HUES64 (cell line): Measurements from ENCODE around the gene ARIH2.

Experiments
- H3K27ac ChIP-seq: 2 replicates; pipeline ENCODE4 v1.7.0; 2013; ENCODE audit warnings: low read depth, low read length, inconsistent platforms
- H3K27me3 ChIP-seq: 2 replicates; pipeline ENCODE4 v1.6.1; 2013; ENCODE audit warnings: mild to moderate bottlenecking, low read length; ENCODE audit not compliant: insufficient read depth
- H3K36me3 ChIP-seq: 2 replicates; pipeline ENCODE4 v1.6.1; 2013; ENCODE audit warnings: mild to moderate bottlenecking, low read length; ENCODE audit not compliant: insufficient read depth
- H3K4me1 ChIP-seq: 2 replicates; pipeline ENCODE4 v1.6.1; 2013; ENCODE audit warnings: mild to moderate bottlenecking, low read length, moderate library complexity; ENCODE audit not compliant: insufficient read depth
- H3K4me3 ChIP-seq: 2 replicates; pipeline ENCODE4 v1.5.1; 2013; ENCODE audit warnings: mild to moderate bottlenecking, low read length, moderate library complexity
- H3K9ac ChIP-seq: 2 replicates; pipeline ENCODE4 v1.6.1; 2013; ENCODE audit warnings: mild to moderate bottlenecking, low read depth, low read length
- H3K9me3 ChIP-seq: 2 replicates; pipeline ENCODE4 v1.6.1; 2013; ENCODE audit warnings: low read depth, low read length; ENCODE audit not compliant: insufficient read depth
- WGBS: fragments of 150-250, 120-280 bp; methylation state at CpG from one replicate; pipeline ENCODE4 v1.1.7; 2013; ENCODE audit warnings: missing lambda C conversion rate; 5-methylcytosine and 5-hydroxymethylcytosine counted together

ARIH2 gene

GRCh38 chr3:48990636-48991469, 72.2 kb downstream of the ARIH2 start:
- peaks cover 5% of the 10 kb centered on the region; the same call in 1 of the 2 replicates for H3K36me3 ChIP-seq
- peaks cover 11% of the 10 kb centered on the region for H3K4me1 ChIP-seq
- WGBS, result 7% methylated on average over 40 of the region's 40 CpGs
- H3K27me3 ChIP-seq, result no peaks in the 10 kb centered on the region
- peak overlapping the region; percentile 90 for H3K9ac ChIP-seq
- peak overlapping the region; percentile 89 for H3K4me3 ChIP-seq
- H3K27ac ChIP-seq, result peak overlapping the region; percentile 88
- no peaks in the 10 kb centered on the region for H3K9me3 ChIP-seq

- H3K4me3 ChIP-seq, result peak overlapping the region; percentile 89; the same call in 1 of the 2 replicates
- H3K9me3 ChIP-seq, result no peaks in the 10 kb centered on the region
- 97% methylated on average over 5 of the region's 5 CpGs for WGBS
- H3K4me1 ChIP-seq, result peaks cover 11% of the 10 kb centered on the region
- H3K36me3 ChIP-seq, result peaks cover 4% of the 10 kb centered on the region; the same call in 1 of the 2 replicates
- H3K27ac ChIP-seq, result no peak overlapping the region
- no peak overlapping the region for H3K9ac ChIP-seq
- H3K27me3 ChIP-seq, result no peaks in the 10 kb centered on the region
Measured at GRCh38 chr3:48991851-48992545, 73.4 kb downstream of the ARIH2 start.

DNA sequence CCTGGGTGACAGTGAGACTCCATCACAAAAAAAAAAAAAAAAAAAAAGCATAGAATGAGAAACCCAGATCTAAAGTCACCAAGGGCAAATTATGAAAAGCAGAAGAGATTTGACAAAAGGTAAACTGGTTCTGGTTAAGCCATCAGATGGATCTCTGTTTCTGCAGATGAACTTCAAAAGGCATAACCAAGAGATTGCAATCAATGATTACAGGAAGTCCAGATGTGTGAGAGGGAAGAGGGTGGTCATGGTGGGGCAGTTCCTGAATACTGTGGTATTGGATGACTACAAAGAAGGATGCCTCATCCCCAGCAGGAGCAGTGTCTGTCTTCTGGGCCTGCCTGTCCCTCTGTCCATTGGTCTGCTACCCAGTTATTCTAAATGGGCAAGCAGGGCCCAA, 75.2 kb downstream of the ARIH2 start:
- H3K36me3 ChIP-seq, result peaks cover 6% of the 10 kb centered on the region; the same call in 1 of the 2 replicates
- no peak overlapping the region for H3K9ac ChIP-seq
- peaks cover 10% of the 10 kb centered on the region for H3K4me1 ChIP-seq
- H3K4me3 ChIP-seq, result no peak overlapping the region
- no peaks in the 10 kb centered on the region for H3K9me3 ChIP-seq
- H3K27me3 ChIP-seq, result no peaks in the 10 kb centered on the region
- no peak overlapping the region for H3K27ac ChIP-seq

DNA sequence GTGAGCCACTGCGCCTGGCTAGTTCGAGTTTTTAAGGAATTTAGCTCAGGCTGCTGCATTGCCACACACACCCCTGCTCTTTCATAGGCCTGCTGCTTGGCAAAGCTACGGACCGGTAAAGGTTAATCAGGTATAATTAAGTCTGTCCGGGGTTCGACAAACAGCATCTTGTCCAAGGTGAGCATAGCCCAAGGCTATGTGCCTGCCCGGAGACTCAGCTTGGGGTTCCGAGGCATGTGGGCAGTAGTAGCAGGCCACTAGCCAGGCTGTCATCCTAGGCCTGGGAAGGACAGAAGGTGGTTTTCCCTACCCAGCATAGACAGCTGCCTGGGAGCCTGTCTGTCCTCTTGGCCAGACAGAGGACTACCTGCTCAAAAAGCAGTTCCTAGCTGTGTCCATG, 78.0 kb downstream of the ARIH2 start:
- no peak overlapping the region for H3K4me3 ChIP-seq
- H3K27ac ChIP-seq, result no peak overlapping the region
- no peaks in the 10 kb centered on the region for H3K9me3 ChIP-seq
- H3K27me3 ChIP-seq, result no peaks in the 10 kb centered on the region
- H3K9ac ChIP-seq, result no peak overlapping the region
- H3K4me1 ChIP-seq, result peaks cover 13% of the 10 kb centered on the region
- 96% methylated on average over 8 of the region's 8 CpGs for WGBS
- peaks cover 6% of the 10 kb centered on the region; the same call in 1 of the 2 replicates for H3K36me3 ChIP-seq

- H3K27me3 ChIP-seq, result no peaks in the 10 kb centered on the region
- WGBS, result 92% methylated on average over 8 of the region's 8 CpGs
- H3K36me3 ChIP-seq, result peaks cover 6% of the 10 kb centered on the region; the same call in 1 of the 2 replicates
- H3K9ac ChIP-seq, result no peak overlapping the region
- H3K4me3 ChIP-seq, result no peak overlapping the region
- no peak overlapping the region for H3K27ac ChIP-seq
- no peaks in the 10 kb centered on the region for H3K9me3 ChIP-seq
- H3K4me1 ChIP-seq, result peaks cover 11% of the 10 kb centered on the region
Measured at GRCh38 chr3:48997102-48997635, 78.5 kb downstream of the ARIH2 start.

- Histone ChIP-seq H3K9me3 (no peaks in the 10 kb centered on the region), H3K27ac (no peak overlapping the region), H3K36me3 (peaks cover 6% of the 10 kb centered on the region; the same call in 1 of the 2 replicates), H3K27me3 (no peaks in the 10 kb centered on the region), H3K9ac (no peak overlapping the region), H3K4me3 (no peak overlapping the region), H3K4me1 (peaks cover 11% of the 10 kb centered on the region)
- WGBS, result 92% methylated on average over 20 of the region's 20 CpGs
Measured at GRCh38 chr3:48997714-48998637, 79.3 kb downstream of the ARIH2 start.

DNA sequence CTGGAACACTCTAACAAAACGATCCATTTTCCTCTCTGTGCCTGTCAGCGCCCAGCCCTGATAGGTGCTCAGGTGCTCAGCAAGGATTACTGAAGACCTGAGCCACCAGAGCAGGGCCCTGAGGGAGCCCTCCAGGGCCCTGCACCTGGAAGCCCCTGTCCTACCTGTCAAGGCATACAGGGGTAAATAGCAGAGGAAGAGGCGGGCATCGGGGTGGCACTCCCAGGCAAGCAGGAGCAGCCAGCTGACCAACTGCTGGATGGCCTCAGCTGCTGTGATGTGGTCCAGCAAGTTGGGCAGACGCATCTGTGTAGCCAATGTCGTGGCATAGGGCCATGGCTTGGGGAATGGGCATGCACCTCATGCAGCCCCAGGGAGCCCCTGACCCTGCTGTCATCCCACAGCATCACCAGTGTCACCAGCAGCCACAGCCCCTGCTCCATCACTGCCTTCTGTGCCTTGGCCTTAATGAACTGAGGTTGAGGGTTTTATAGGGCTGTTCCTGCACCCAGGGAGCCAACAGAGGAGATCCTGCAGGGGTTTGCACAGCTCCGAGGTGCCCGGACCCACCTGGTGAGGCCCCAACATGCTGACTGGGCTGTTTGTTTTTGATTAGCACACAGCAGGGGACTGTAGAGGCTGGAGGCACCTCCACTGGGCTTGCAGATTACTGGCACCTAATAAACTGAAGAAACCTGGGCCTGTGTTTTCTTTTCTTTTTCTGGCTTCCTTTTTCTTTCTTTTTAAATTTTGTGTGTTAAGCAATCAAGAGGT, 80.6 kb downstream of the ARIH2 start:
- H3K4me3 ChIP-seq, result no peak overlapping the region
- H3K9ac ChIP-seq, result no peak overlapping the region
- H3K27me3 ChIP-seq, result no peaks in the 10 kb centered on the region
- peaks cover 6% of the 10 kb centered on the region; the same call in 1 of the 2 replicates for H3K36me3 ChIP-seq
- H3K4me1 ChIP-seq, result peaks cover 11% of the 10 kb centered on the region
- H3K27ac ChIP-seq, result no peak overlapping the region
- no peaks in the 10 kb centered on the region for H3K9me3 ChIP-seq
- 80% methylated on average over 8 of the region's 8 CpGs for WGBS

DNA sequence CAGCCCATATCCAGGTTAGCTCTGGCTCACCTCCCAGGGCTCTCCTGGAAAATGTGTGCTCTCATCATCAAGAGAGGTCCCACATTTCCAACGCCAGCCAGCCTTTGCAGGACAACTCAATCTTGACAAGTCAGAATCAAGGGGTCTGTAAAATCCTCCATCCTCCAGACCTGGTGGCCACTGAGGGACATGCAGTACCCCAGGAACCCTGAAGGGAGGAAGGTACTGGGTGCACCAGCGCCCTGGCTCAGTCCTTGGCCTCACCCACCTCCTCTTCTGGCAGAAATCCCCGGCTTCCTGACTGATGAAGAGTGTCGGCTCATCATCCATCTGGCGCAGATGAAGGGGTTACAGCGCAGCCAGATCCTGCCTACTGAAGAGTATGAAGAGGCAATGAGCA, 82.5 kb downstream of the ARIH2 start:
- H3K9ac ChIP-seq, result no peak overlapping the region
- H3K9me3 ChIP-seq, result no peaks in the 10 kb centered on the region
- H3K36me3 ChIP-seq, result 0 out of 2 replicates have a peak, but pooled peaks cover 6% of the 10 kb centered on the region
- no peak overlapping the region for H3K4me3 ChIP-seq
- no peaks in the 10 kb centered on the region for H3K27me3 ChIP-seq
- WGBS, result 92% methylated on average over 6 of the region's 6 CpGs
- H3K4me1 ChIP-seq, result peaks cover 11% of the 10 kb centered on the region
- no peak overlapping the region for H3K27ac ChIP-seq

- peaks cover 11% of the 10 kb centered on the region for H3K4me1 ChIP-seq
- H3K36me3 ChIP-seq, result peaks cover 4% of the 10 kb centered on the region; the same call in 1 of the 2 replicates
- H3K27me3 ChIP-seq, result no peaks in the 10 kb centered on the region
- 90% methylated on average over 16 of the region's 16 CpGs for WGBS
- H3K27ac ChIP-seq, result no peak overlapping the region
- no peak overlapping the region for H3K9ac ChIP-seq
- no peaks in the 10 kb centered on the region for H3K9me3 ChIP-seq
- no peak overlapping the region for H3K4me3 ChIP-seq
Measured at GRCh38 chr3:49004352-49005302, 86.0 kb downstream of the ARIH2 start.
